HS-27A (cell line): ENCODE results near the gene SPTLC1.

Source experiments
- DNase-seq: peaks from one replicate; pipeline ENCODE4 v3.0.0-alpha.2; 2012; ENCODE audit warnings: low read depth, missing footprints

The SPTLC1 gene

GRCh38 chr9:92077888-92078287 lies 37.3 kb downstream of the SPTLC1 start:
- DNase-seq: no peak

- DNase-seq: no peak
Observed at GRCh38 chr9:92071634-92072033, 43.6 kb downstream of the SPTLC1 start.

DNA sequence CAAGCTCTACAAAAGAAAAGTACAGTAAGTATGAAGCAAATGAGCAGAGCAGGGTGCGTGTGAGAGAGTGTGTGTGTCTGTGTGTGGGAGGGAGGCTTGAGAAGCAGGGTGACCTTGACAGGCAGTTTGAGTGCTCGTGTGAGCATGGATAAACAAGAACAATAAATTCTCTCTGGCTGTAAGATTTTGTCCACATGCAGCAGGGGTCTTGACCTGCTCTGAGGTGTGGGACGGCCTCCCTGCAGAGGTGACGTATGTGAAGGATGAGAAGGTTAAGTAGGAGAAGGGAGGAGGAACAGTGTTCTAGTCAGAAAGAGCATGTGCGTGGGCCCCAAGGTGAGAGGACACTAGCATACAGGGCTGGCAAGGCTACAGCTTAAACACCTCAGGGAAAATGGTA lies 49.0 kb downstream of the SPTLC1 start:
- DNase-seq: no peak

- no peak for DNase-seq
Observed at GRCh38 chr9:92064711-92065110, 50.5 kb downstream of the SPTLC1 start.

DNA sequence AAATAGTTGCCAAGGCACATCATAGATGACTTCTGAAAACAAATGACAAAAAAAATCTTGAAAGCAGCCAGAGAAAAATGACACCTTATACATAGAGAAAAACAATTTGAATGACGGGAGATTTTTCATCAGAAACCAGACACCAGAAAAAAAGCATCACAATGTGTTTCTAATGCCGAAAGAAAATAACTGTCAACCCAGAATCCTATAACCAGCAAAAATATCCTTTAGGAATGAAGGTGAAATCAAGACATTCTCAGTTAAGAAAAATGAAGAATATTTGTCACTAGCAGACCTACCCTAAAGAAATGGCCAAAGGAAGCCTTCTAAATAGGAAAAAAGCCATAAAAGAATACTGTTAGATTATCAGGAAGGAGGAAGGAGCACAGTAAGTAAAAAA lies 54.0 kb downstream of the SPTLC1 start:
- DNase-seq: no peak

GRCh38 chr9:92059661-92060060 lies 55.6 kb downstream of the SPTLC1 start:
- no peak for DNase-seq

- DNase-seq: no peak
Observed at GRCh38 chr9:92058723-92059444, 56.3 kb downstream of the SPTLC1 start.

- no peak for DNase-seq
Observed at GRCh38 chr9:92058026-92058425, 57.2 kb downstream of the SPTLC1 start.

GRCh38 chr9:92057226-92057625 lies 58.0 kb downstream of the SPTLC1 start:
- no peak for DNase-seq

DNA sequence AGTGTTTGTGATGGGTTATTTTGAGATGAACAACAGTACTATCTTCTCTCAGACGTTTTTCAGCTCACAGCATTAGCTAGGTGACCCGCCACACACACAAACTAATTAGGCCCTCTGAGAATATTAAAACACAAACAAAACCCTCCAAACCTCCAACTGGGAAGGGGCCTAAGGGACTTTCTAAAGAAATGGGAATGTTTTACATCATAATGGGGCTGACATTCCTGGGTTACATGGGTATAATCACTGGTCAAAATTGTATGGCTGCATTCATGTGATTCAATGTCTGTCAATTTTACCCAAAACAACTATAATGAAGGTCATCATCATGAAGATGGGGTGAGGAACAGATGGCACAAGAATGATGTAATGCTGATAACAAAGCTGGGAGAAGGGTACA lies 59.6 kb downstream of the SPTLC1 start:
- DNase-seq: no peak

- DNase-seq: no peak
Observed at GRCh38 chr9:92048924-92049625, 66.1 kb downstream of the SPTLC1 start.

- no peak for DNase-seq
Observed at GRCh38 chr9:92047500-92047899, 67.7 kb downstream of the SPTLC1 start.

DNA sequence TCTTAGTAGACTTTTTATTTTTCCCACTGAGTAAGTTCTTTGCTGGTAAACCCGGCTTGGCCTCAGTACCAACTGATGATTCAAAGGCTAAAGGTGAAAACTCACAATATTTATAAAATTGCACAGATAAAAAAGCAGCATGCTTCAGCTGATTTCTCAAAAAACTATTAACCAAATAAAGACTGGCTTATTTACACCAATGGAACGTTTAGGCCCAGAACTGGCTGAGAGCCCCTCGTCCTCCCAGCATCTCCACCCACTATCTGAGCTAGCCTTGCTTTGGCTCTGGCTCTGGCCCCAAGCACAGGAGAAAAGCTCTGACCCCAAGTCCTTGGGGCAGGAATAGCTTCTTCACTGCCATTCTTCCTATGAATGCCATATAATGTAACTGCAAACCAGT lies 68.5 kb downstream of the SPTLC1 start:
- DNase-seq: no peak

DNA sequence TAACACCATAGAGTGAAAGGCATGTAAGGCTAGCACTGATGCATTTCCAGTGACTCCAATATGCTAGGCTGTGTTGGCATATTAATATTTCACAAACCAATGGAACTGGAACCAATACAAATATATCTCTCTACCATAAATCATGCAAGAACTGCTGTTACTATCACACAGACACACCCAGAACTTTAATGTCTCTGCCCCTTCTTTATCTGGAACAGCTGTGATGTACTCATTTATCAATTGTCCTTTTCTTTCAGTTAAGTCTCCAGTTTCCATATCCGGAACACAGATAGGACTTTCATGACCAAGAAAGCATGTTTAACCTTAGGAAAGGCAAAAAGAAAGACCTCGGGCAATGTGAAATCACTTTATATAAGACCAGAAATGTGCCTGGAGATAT lies 70.3 kb downstream of the SPTLC1 start:
- DNase-seq: no peak

DNA sequence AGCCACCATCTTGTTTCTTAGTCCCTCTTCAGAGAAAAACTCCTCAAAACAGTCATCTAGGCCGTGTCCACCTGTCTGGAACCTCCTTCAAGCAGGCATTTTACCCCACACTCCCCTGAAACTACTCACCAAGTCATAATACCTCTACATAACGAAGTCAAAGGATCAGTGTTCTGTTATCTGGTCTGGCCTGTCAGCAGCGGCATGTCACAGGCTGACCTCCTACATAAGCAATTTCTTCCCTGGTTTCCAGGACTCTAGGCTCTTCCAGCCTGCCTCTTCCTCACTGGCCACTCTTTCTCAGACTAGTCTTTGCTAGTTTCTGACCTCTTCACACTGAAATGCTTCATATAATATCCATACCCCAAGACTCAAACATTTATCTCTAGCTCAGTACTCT lies 72.2 kb downstream of the SPTLC1 start:
- no peak for DNase-seq

DNA sequence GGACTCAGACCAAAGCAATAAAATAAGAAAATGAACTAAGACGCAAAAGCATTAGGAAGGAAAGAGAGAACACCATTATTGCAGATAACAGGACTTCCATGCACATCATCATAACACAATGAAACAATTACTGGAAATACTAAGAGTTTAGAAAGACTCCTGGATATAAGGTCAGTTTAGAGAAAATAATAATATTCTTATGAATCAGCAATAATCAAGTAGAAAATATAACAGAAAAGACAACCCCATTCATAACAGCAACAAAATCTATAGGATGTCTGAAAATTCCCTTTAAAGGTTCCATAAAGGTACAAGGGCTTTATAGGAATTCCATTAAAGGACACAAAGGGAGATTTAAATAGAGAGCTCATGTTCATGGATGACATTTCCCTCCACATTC lies 73.0 kb downstream of the SPTLC1 start:
- DNase-seq: no peak

DNA sequence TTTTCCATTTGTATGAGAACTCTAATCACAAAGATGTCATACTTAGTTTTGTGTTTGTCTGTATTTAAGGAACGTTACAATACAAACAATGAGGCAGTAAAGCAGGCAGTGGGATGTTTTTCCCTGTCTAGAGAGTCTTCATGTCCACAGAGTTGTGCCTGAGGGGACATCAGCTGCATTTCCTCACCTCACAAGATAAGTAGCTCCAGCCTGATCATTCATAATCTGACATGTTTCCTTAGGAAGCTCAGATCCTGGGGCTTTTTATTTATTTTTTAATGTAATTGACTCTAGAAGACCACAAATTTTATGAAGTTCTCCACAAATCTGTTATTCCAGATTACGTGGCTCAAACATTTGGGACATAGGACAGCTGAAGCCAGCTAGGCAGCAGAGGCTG lies 78.5 kb downstream of the SPTLC1 start:
- no peak for DNase-seq

GRCh38 chr9:92036411-92036746 lies 78.8 kb downstream of the SPTLC1 start:
- no peak for DNase-seq

GRCh38 chr9:92035687-92036410 lies 79.4 kb downstream of the SPTLC1 start:
- DNase-seq: no peak

DNA sequence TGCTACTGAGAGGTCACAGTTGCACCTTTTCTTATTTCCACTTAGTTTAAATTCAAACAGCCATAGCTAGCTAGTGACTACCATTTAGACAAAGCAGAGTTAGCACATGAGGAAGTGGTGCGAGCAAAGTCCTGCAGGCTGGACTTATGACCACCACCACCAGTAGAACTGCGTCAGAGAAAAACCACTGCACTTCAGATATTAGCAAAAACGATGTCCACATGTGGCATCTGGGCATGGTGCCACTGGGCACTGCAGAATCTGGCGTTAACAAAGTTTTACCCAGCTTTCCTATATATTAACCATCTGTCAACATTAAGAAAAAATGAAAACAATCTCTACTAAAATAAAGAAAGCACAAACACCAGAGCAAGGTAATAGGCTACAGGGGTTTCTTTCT lies 80.1 kb downstream of the SPTLC1 start:
- no peak for DNase-seq

- no peak for DNase-seq
Observed at GRCh38 chr9:92033991-92034390, 81.2 kb downstream of the SPTLC1 start.

DNA sequence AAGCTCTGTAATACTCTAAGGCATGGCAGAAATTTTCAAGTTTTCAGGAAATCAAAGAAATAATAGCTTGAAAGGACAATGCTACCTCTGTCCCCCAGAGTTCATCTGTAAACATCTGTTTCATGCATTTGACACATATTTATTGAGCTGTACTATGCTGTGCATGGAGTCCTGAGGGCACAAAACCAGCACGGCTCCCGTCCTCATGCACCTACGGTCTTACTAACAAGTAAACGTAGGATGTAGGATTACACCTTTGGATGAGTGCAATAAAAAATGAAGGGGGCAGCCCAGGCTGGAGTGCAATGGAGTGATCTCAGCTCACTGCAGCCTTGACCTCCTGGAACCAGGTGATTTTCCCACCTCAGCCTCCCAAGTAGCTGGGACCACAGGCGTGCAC lies 81.9 kb downstream of the SPTLC1 start:
- no peak for DNase-seq

DNA sequence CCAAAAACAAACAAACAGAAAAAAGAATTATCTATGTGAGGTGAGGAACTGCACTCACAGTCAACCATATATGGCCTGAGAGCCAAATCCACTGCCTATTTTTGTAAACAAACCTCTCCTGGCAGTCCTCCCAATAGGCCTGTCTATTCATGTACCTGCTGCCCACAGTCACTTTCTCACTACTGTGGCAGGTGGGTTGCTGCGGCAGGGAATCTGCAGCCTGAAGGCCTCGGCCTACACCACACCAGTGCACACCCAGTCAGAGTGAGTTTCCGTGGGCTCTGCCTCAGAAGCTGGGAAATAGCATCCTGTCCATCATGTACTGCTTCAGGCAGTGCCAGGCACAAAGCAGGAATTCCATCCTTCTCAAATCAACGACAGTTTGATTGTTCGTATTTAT lies 82.3 kb downstream of the SPTLC1 start:
- no peak for DNase-seq
